DMS53 treated with DMSO at 0.1 percent for 48 hours (cell line): ENCODE measurements around the gene PURA.

Source experiments
- DNase-seq: peaks from one replicate; lab custom pipeline; 2025; ENCODE audit not compliant: unreplicated experiment; lab: John Stamatoyannopoulos, UW

Gene PURA

DNA sequence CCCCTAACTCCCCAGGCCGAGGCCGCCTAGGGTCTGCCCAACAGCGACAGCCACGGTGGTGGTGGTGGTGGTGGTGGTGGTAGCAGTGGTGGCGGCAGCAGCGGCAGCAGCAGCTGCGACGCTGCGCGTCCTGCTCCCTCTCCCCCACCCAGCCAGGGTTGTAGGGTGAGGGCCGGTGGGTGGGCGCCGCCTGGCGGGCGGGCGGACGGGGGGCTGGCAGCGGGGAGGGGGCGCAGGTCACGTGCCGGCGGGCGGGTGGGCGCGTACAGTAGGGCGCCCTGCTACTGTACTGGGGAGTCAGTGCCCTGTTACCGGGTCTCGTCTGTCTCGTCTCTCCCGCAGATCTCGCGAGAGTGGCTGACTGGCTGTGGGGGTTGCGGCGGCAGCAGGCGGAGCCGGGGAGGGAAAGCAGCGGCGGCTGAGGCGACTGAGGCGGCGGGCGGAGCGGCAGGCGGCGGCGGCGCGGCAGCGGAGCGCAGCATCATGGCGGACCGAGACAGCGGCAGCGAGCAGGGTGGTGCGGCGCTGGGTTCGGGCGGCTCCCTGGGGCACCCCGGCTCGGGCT, at the start of gene PURA:
Gene PURA (plus strand): TSS at position 411 of the 565 bp plus-strand sequence. CDS start 73 bp downstream, at position 484.
- peak; percentile 86 for DNase-seq

DNA sequence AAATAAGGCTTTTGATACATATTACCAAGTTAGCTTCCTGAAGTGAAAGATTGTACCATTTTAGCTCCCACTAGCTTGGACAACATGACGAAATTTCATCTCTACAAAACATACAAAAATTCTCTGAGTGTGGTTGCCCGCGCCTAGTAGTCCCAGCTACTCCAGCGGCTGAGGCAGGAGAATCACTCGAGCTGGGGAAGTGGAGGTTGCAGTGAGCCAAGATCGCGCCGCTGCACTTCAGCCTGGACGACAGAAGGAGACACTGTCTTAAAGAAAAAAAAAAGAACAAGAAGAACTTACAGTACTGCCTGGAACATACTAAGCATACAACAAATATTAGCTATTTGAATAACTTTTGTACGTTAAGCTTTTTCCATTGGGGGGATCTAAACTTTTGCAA, 41.1 kb upstream of the PURA start:
- no peak for DNase-seq

DNA sequence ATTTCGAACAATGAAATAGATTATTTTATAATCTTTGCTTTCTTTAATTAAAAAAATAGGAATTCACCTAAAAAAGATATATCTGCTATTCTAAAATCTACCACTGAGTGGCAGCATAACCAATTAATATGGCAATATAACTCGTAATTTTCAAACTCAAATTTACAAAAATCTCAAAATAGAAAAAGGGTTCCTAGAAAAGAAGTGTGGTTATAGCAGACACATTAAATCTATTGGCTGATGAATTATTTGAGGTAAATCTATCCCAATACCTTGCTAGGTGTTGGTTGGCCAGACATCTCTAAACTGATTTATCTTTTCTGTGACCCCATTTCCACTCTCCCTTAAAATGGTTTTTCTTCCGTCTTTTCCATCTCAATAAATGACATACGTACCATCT, 40.6 kb upstream of the PURA start:
- DNase-seq = peak; percentile 13

DNA sequence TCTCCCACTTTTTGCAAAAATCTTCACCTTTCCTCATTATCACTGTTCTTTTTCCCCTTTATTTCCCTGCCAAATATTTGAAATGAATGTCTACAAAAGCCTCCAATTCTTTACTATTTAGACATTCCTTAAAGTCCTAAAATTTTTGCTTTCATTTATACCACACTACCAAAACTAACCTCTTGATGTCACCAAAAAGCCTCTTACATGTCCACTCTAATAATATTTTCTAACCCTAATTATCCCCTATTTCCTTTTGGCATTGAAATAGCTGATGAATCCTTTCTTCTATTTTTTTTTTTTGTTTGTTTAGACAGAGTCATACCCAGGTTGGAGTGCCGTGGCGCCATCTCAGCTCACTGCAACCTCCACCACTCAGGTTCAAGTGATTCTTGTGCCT, 38.5 kb upstream of the PURA start:
- DNase-seq = peak; percentile 33

DNA sequence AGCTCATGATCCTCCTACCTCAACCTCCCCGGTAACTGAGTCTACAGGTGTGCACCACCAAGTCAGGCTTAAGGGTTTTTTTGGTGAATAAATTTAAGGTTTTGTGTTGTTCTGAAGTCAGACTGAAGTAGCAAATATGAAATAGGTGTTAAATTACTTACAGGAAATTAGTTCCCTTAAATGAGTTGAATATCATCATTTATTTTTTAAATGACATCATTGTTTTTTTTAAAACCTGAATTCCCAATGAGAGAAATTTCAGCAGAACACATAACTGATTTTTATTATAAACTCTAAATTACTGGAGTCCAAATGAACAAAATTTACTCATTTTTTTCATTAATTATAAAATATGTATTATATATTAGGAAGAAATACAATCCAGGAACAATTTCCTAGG, 37.8 kb upstream of the PURA start:
- DNase-seq = no peak

DNA sequence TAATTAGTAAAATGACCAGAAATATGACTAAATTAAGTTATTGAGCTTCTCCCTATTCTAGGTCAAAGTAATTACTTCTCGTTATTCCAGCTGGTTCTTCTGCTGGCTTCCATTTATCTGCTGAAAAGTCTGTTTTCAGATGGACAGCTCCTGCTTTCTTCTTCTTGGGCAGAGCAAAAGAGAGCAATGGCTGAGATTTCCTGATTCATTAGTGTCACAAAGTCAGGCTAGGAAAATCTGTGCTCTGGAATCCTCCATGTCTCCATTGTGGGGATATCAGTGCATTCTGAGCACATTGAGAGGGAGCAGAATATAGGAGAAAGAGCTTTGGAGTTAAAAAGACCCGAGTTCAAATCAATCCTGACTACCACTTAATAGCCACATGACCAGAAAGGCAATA, 37.1 kb upstream of the PURA start:
- DNase-seq = no peak

DNA sequence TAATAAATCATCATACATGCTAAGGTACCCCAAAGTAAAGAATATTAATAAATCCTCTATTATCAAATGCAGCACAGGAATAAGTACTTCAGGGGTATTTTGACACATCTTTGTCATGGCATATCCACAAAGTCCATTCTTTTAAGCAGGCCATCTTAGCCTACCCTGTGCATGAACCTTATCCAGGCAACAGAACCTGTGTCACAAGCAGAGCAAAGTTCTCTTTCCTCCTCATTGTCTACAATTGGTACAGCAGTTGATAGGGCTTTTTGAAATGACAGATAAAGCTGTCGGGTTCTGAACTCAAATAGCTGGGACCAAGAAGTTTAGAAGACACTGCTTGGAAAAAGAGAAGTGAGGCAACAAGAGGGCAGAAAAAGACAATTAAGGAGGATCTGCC, 30.8 kb upstream of the PURA start:
- DNase-seq = no peak

DNA sequence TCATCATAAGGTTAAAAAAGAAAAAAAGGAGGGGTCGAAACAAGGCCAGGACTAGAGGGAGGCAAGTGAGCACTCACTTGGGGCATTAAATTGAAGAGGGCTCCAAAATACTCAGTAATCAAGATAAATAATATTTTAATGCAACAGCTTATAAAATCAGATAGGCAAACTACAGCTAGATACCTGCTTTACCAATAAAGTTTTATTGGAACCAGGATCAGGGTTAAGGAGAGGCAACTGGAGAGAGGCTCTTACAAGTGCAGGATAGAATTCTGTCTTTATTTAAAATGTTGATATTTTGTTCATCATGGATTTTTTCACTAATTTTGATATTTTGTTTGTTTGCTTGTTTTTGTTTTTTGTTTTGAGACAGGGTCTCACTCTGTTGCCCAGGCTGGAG, 30.3 kb upstream of the PURA start:
- no peak for DNase-seq

DNA sequence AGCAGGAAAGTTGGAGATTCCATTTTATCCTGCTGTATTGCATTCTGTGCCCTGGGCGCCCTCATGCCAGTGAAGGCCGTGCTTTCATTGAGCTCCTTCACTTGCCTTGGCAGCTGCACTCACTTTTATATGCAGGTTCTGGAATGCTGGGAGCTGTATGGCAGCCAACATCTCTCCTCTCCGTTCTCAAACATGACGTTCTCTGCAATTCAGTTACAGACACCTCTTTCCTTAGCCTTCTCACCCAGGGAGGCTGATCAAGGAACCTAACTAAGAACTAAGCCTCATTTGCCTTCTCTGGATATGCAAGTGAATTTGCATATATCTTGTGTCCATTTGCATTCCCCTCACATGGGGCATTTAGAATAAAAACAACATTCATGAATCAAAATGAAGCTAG, 29.4 kb upstream of the PURA start:
- DNase-seq = no peak

DNA sequence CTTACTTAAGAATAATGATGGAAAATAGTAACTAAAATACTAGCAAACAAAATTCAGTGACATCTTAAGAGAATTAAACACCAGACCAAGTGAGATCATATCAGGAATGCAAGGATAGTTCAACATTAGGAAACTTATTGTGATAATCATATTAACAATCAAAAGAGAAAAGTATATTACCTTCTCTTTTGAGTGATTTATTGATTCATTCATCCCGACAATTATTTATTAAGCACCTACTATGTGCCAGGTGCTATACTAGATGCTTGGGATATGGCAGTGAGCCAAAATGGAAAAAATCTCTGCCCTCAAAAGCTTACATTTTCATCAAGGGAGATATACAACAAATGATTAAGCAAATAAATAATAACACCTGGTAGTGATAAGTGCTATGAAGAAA, 23.7 kb upstream of the PURA start:
- DNase-seq = no peak

DNA sequence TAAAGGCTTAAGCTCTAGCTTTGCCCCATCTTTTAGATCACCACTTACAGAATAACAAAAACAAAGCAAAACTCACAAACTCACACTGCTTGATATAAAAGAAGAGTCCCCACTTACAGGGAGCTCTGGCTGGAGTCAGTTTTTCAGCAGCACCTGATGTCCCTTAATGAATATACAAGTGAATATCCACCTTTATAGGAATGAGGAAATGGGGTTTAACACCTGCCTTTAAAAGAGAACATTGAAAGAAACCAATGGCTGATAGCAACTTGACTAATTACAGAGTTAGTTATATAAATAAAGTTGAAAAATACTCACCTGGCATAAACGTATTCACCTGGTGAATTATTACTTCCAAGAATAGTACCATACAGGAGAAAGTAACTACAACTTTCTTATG, 20.7 kb upstream of the PURA start:
- DNase-seq = no peak

DNA sequence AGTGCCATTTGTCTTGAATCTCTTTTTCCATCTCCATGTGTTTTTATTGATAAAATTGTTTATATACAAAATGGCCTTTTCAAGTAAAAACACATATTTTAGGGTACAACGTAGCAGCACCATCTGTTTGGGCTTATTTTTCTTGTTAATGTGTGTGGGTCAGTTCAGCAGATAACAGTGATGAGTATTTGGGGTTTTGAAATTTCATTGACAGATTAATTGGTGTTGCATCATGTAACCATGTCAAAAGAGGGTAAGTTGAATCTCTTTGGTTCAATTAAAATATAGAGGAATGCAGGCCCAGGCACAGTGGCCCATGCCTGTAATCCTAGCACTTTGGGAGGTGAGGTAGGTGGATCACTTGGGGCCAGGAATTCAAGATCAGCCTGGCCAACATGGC, 20.0 kb upstream of the PURA start:
- DNase-seq = no peak

DNA sequence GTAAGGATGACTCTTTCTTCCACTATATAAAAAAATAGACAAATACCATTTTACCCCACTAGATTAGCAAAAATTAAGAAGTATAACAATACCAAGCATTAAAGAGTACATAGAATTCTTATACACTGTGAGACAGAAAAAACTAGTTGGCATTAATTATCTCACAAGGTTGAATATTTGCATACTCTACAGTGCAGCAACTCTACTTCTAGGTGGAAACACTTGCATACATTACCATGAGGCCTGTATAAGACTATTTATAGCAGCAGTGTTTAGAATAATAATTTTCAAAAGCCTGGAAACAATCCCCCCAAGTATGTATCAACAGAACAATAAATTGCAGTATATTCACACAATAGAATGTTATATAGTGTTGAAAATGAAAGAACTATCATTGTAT, 19.0 kb upstream of the PURA start:
- DNase-seq = no peak

DNA sequence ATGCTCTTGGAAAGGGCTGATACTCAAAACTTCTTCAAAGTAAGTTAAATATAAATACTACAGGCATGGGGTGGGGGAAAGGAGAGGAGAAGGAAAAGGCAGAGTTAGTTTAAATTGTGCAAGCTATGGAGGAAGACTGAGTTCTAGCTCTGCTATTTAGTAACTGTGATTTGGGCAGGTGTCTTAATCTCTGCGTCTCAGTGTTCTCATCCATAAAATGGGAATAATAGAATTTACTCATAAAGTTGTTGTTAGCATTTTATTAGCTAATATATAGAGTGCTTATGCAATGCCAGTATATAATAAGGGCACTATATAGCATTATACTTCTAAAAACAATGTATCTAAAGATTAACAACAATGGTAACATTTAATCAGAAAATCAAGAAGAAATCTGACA, 12.7 kb upstream of the PURA start:
- DNase-seq = no peak

DNA sequence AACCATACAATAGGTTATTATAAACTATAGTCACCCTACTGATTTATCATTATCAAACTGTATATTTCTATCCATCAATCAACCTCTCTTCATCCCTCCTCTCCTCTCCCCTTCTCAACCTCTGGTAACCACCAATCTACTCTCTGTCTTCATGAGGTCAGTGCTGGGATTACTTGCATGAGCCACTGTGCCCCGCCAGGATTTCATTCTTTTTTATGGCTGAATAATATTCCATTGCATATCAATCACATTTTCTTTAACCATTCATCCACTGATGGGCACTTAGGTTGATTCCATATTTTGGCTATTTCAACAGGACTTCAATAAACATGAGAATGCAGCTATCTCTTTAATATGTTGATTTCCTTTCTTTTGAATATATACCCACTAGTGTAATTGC, 10.8 kb upstream of the PURA start:
- no peak for DNase-seq

DNA sequence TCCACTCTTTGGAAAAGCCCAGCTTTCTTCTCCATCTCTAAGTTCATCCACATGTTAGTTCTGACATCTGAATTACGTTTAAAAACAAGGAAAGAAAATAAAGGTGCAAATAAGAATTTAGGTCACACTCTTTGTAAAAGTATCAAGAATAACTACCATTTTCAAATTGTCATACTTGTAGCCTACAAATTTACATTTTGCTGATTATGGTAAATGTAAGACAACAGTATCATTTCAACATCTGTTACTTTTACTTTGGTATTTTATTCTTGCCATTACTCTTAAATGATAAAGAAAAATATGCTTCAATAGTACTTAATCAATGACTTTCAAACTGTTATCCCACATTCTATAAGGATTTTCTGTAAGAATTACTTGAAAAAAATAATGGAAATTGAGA, 9.8 kb upstream of the PURA start:
- DNase-seq = no peak

DNA sequence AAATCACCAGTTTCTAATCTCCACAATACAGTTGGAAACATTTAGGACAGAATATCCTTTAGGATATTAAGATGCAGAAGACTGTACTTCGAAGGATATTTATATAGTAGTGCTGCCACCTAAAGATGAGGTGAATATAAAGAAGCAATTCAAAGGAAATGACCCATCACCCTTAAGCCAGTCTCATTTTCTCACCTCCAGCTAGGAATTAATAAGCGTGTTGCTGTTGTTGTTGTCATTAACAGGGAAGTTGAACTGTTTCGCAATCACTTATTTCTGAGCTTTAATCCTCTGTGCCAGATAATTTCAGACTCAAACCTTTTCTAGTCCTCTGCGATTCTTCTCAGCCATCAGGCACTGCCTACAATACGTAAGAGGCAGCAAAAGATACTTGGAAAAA, 7.8 kb upstream of the PURA start:
- DNase-seq = no peak

DNA sequence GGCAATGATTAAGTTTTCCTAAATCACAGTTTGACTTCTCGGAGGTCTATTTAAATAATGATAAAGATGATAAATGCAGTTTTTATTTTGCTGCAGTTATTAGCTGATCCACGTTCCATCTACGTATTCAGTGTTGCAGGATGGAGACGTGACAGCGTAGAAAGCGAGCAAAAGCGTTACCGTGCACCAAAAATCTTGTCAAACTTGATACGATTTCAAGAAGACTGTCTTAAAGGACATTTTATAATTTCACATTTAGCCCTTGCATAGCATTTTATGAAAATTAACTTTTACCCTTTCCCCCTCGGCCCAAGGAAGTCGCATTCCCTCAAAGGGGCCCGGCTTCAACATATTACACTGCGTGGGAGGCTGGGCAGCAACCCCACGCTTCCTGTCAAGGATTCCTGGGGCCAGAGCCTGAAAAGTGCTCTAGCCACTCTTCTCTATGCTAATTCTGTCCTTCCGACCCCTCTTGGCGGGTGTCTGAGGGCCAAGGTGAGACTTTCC, 7.1 kb upstream of the PURA start:
- DNase-seq = no peak

DNA sequence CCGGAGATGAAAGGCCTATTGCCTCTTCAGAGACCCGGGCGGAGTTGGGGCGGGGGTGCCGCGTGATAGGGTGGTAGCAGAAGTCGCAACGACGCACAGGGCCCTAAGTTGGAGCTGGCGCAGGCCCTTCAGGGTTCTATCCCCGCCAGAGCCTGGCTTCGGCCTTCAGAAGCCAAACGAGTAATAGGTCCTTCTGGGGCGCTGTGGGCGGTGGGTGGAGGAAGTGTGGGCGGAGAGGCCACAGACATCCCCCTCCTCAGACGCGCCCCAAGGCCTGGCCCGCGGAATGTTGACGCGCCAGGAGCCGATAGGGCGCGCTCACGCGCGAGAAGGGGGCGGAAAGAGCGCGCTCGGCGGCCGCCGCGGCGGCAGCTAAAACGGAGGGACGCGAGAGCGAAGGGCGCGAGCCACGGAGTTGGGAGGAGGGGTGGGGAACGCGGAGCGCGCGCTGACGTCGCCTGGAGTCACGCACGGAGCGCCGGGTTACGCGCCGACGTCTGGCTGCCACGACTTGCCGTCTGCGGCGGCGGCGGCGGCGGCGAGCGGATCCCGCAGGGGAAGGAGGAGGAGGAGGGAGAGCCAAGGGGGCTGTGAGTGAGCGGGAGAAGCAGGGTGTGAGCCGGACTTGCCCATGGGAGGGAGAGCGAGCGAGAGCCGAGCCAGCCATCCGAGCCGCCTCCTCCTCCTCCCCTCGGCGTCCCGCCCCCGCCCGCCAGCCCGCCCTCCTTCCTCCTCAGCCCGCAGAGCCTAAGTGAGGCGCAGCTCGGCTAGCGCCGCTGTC, 6.4 kb upstream of the PURA start:
- DNase-seq = peak; percentile 85

DNA sequence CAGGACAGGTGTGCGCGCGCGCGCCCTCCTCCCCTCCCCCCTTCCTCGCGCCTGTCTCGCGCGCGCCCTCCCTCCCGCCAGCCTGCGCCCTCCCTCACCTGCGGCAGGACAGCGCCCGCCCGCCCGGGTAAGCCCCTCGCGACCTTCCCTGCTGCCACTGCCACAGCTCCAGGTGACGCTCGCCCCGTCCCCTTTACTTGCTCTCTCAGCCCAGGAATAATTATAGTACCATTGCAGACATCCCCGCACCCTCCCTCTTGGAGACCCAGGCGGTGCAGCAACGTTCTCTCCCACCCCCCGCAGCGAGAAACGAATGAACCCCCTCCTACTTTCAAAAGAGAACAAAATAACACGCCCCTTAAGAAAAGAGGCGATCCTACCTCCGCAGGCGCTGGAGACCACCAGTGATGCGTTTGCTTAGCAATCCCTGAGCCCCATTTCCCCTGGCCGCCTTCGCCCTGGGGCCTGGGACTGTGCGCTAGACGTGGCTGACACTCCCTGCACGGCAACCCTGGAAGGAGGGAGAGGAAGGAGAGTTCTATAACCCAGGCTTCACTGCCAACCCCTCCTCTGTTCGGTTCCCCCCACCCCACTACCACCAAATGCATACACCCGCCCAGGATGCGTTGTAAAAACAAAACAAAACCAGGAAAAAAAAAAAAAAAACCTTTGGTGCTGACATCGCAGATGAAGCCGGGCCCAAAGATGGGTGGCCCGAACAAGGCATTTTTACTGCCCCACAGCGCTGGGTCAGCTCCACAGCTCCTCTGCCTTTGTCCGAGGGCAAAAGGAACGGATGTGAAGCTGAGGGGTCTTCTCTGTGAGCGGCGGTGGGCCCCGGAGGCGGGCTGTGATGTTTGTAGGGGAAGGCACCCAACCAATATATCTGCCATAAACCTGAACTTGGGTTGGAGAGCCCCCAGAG, 5.6 kb upstream of the PURA start:
- peak; percentile 57 for DNase-seq

DNA sequence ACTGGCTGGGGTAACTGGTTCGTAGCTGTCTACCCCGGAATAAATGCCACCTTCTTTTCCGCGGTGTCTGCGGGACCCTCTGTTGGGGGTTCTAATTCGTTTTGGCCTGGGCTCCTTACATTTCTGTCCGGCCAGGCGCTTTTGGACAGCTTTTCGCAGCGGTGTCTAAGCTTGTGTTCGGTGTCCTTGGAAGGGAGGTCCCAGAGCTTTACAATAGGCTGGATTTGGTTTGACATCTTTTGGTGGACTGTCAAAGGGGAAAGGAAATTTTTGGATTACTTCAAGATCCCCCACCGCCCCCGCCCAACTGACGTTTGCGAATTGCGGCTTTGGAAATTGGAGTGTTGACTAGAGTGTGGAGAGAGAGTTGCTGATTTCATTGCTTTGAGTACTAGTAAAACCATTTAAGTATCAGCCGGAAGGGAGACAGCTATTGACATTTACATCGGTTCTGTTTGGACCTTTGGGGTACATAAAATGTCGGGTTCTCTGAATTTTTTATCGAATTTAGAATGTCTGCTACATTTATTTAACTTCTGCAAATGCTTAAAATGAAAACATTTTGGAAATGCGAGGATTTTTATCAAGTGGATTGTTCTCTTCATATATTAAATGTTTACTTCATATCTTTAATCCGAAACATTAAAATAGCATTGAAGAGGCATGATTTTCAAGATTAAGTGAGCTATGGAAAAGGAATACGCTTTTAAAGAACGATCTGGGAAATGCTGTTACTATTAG, 4.7 kb upstream of the PURA start:
- DNase-seq = no peak
